ENCODE measurements around the gene CCL13. TPM values are rescaled to one million over a fixed set of nuclear protein-coding genes. Genes with fewer than 3 reads are reported as not detected.

Gene CCL13
- total RNA-seq, 2 donors from 2014 or later, result 0.90 to 1.3 TPM

GRCh38 chr17:34384822-34385605, 28.7 kb downstream of the CCL13 start:
- Histone ChIP-seq H3K4me3 (no peak overlapping the region), H3K4me1 (no peaks in the 10 kb centered on the region), H3K9me3 (no peaks in the 10 kb centered on the region), H3K36me3 (no peaks in the 10 kb centered on the region), H3K27ac (no peak overlapping the region), H3K27me3 (no peaks in the 10 kb centered on the region)
- TF ChIP-seq CTCF (IDR thresholded peaks at IDR 0.05), result no peak
- no peak for DNase-seq (ENCODE audit: low spot score)

- Histone ChIP-seq H3K9me3 (no peaks in the 10 kb centered on the region), H3K4me1 (no peaks in the 10 kb centered on the region), H3K36me3 (no peaks in the 10 kb centered on the region), H3K27ac (no peak overlapping the region), H3K4me3 (no peak overlapping the region), H3K27me3 (no peaks in the 10 kb centered on the region)
- no peak for TF ChIP-seq CTCF (IDR thresholded peaks at IDR 0.05)
- DNase-seq (ENCODE audit: low spot score), result no peak
Measured at GRCh38 chr17:34386343-34386696, 30.0 kb downstream of the CCL13 start.

GRCh38 chr17:34386697-34387550, 30.6 kb downstream of the CCL13 start:
- Histone ChIP-seq H3K27me3 (no peaks in the 10 kb centered on the region), H3K27ac (no peak overlapping the region), H3K9me3 (no peaks in the 10 kb centered on the region), H3K4me3 (no peak overlapping the region), H3K4me1 (no peaks in the 10 kb centered on the region), H3K36me3 (no peaks in the 10 kb centered on the region)
- no peak for DNase-seq (ENCODE audit: low spot score)
- TF ChIP-seq CTCF (IDR thresholded peaks at IDR 0.05), result no peak

GRCh38 chr17:34387566-34387965, 31.3 kb downstream of the CCL13 start:
- DNase-seq (ENCODE audit: low spot score), result no peak
- Histone ChIP-seq H3K4me3 (no peak overlapping the region), H3K4me1 (no peaks in the 10 kb centered on the region), H3K9me3 (no peaks in the 10 kb centered on the region), H3K36me3 (no peaks in the 10 kb centered on the region), H3K27me3 (no peaks in the 10 kb centered on the region), H3K27ac (no peak overlapping the region)
- no peak for TF ChIP-seq CTCF (IDR thresholded peaks at IDR 0.05)

GRCh38 chr17:34389126-34389750, 33.0 kb downstream of the CCL13 start:
- Histone ChIP-seq H3K36me3 (no peaks in the 10 kb centered on the region), H3K27me3 (no peaks in the 10 kb centered on the region), H3K9me3 (no peaks in the 10 kb centered on the region), H3K4me1 (no peaks in the 10 kb centered on the region), H3K27ac (no peak overlapping the region), H3K4me3 (no peak overlapping the region)
- no peak for TF ChIP-seq CTCF (IDR thresholded peaks at IDR 0.05)
- DNase-seq (ENCODE audit: low spot score), result no peak
